A673 (cell line): ENCODE results near the gene CLEC16A. TPM values are rescaled to one million over a fixed set of nuclear protein-coding genes. Genes with fewer than 3 reads are reported as not detected.

Experiments used
- BruUV-seq: library from RNA; stranded (reverse); fragments of 400-500 nt; replicated peaks from 2 replicates; lab custom pipeline; 2021; lab: Mats Ljungman, UMichigan
- CTCF ChIA-PET: fragments of 300-600 bp; sonication (Branson Sonifier 250); formaldehyde crosslinking; loops from one replicate; lab custom pipeline; 2022; ENCODE audit warnings: antibody characterized with exemption; lab: Charles Lee
- POLR2A ChIA-PET: fragments of 300-600 bp; sonication (Branson Sonifier 250); formaldehyde crosslinking; loops from one replicate; lab custom pipeline; 2022; ENCODE audit warnings: antibody characterized with exemption; ENCODE audit not compliant: low non-redundant PET; lab: Charles Lee
- DNase-seq: peaks from one replicate; pipeline ENCODE4 v3.0.0-alpha.2; 2015; ENCODE audit warnings: low spot score
- H3K27ac ChIP-seq: fragments of 200-600 bp; sonication (generic); 2 replicates; pipeline ENCODE4 v1.5.1; 2016; ENCODE audit warnings: mixed run types, low read depth, mild to moderate bottlenecking, mixed read lengths, antibody characterized with exemption, low read length; ENCODE audit not compliant: poor library complexity, severe bottlenecking
- H3K27me3 ChIP-seq: fragments of 200-600 bp; sonication (generic); replicated peaks from 2 replicates; pipeline ENCODE4 v1.6.1; 2017; ENCODE audit warnings: mixed run types, low read depth, mild to moderate bottlenecking, mixed read lengths, antibody characterized with exemption, low read length; ENCODE audit not compliant: insufficient read depth, poor library complexity
- H3K36me3 ChIP-seq: fragments of 200-600 bp; sonication (generic); 2 replicates; pipeline ENCODE4 v1.6.1; 2016; ENCODE audit warnings: mixed run types, mild to moderate bottlenecking, mixed read lengths, antibody characterized with exemption, low read length; ENCODE audit not compliant: insufficient read depth, poor library complexity, severe bottlenecking
- H3K4me1 ChIP-seq: fragments of 200-600 bp; sonication (generic); 2 replicates; pipeline ENCODE4 v1.6.1; 2017; ENCODE audit warnings: mixed run types, mild to moderate bottlenecking, mixed read lengths, antibody characterized with exemption, low read length; ENCODE audit not compliant: insufficient read depth, poor library complexity, severe bottlenecking
- H3K4me3 ChIP-seq: fragments of 200-600 bp; sonication (generic); 2 replicates; pipeline ENCODE4 v1.5.1; 2016; ENCODE audit warnings: low read depth, mixed run types, mild to moderate bottlenecking, mixed read lengths, low read length; ENCODE audit not compliant: poor library complexity, severe bottlenecking
- H3K9me3 ChIP-seq: fragments of 200-600 bp; sonication (generic); 2 replicates; pipeline ENCODE4 v1.6.1; 2016; ENCODE audit warnings: mixed run types, low read depth, mild to moderate bottlenecking, mixed read lengths, antibody characterized with exemption, low read length; ENCODE audit not compliant: poor library complexity, severe bottlenecking
- CTCF ChIP-seq: fragments of 300-800, 200-600 bp; sonication (generic); conservative IDR thresholded peaks from 2 replicates; pipeline ENCODE4 v1.5.1; 2017; ENCODE audit warnings: low read depth, mild to moderate bottlenecking, antibody characterized with exemption, low read length, moderate library complexity, mixed read lengths
- EZH2 ChIP-seq: fragments of 200-600 bp; sonication (generic); IDR thresholded peaks from 2 replicates; pipeline ENCODE4 v1.6.1; 2017; ENCODE audit warnings: borderline replicate concordance, low read depth, mild to moderate bottlenecking, mixed read lengths, antibody characterized with exemption, low read length; ENCODE audit not compliant: poor library complexity, severe bottlenecking
- intact Hi-C: fragments of 100-400 bp; cut with micrococcal nuclease; formaldehyde crosslinking; loops from one replicate; pipeline ENCODE4 v1.10.0; 2022; ENCODE audit not compliant: unreplicated experiment
- total RNA-seq: library from RNA; stranded (reverse); gene quantifications from 2 replicates; pipeline ENCODE4 v1.2.3, GENCODE V29; 2021

The CLEC16A gene
- total RNA-seq, 1 experiment from 2014 or later = 23.4 TPM

- no peak overlapping the region for H3K4me3 ChIP-seq
- ChIA-PET POLR2A (no interaction called here), CTCF (no interaction called here)
- intact Hi-C loops = no loop called here
- TF ChIP-seq CTCF = no peak
- TF ChIP-seq EZH2 = no peak
- H3K27ac ChIP-seq = no peak overlapping the region
- H3K36me3 ChIP-seq = no peaks in the 10 kb centered on the region
- no peaks in the 10 kb centered on the region for H3K27me3 ChIP-seq
- peaks cover 9% of the 10 kb centered on the region for H3K4me1 ChIP-seq
- no peaks in the 10 kb centered on the region for H3K9me3 ChIP-seq
- no TSS peak for BruUV-seq
- DNase-seq = no peak
Measured at GRCh38 chr16:11200592-11200991, 256.2 kb downstream of the CLEC16A start.

GRCh38 chr16:11201498-11202259, 257.3 kb downstream of the CLEC16A start:
- H3K9me3 ChIP-seq = no peaks in the 10 kb centered on the region
- no peaks in the 10 kb centered on the region for H3K27me3 ChIP-seq
- no peak overlapping the region for H3K4me3 ChIP-seq
- no peaks in the 10 kb centered on the region for H3K36me3 ChIP-seq
- intact Hi-C loops = no loop called here
- CTCF ChIA-PET = no interaction called here
- POLR2A ChIA-PET = no interaction called here
- DNase-seq = peak; percentile 29
- TF ChIP-seq EZH2 = no peak
- TF ChIP-seq CTCF = no peak
- peaks cover 9% of the 10 kb centered on the region for H3K4me1 ChIP-seq
- no TSS peak for BruUV-seq
- H3K27ac ChIP-seq = no peak overlapping the region

- CTCF ChIA-PET = no interaction called here
- no peak overlapping the region for H3K4me3 ChIP-seq
- BruUV-seq = no TSS peak
Measured at GRCh38 chr16:11202260-11203091, 258.1 kb downstream of the CLEC16A start.

More at GRCh38 chr16:11202260-11203091, 258.1 kb downstream of the CLEC16A start:
- Histone ChIP-seq H3K9me3 (no peaks in the 10 kb centered on the region), H3K27me3 (no peaks in the 10 kb centered on the region), H3K36me3 (no peaks in the 10 kb centered on the region), H3K27ac (no peak overlapping the region), H3K4me1 (peaks cover 9% of the 10 kb centered on the region)
- POLR2A ChIA-PET = no interaction called here
- no peak for TF ChIP-seq CTCF
- no peak for TF ChIP-seq EZH2
- intact Hi-C loops = no loop called here
- no peak for DNase-seq
